PC-9 (cell line): Measurements from ENCODE around the gene CCDC137.

ENCODE experiments used
- EZH2 ChIP-seq: fragments of 200-600 bp; sonication (generic); IDR thresholded peaks from 2 replicates; pipeline ENCODE4 v1.8.0; 2017; ENCODE audit warnings: antibody characterized with exemption, low read depth
- TF ChIP-seq, protein P1 (sequence below): fragments of 200-600 bp; sonication (generic); conservative IDR thresholded peaks from 2 replicates; pipeline ENCODE4 v1.6.1; 2017; ENCODE audit warnings: mixed run types, antibody characterized with exemption, mild to moderate bottlenecking, moderate library complexity

DNA sequence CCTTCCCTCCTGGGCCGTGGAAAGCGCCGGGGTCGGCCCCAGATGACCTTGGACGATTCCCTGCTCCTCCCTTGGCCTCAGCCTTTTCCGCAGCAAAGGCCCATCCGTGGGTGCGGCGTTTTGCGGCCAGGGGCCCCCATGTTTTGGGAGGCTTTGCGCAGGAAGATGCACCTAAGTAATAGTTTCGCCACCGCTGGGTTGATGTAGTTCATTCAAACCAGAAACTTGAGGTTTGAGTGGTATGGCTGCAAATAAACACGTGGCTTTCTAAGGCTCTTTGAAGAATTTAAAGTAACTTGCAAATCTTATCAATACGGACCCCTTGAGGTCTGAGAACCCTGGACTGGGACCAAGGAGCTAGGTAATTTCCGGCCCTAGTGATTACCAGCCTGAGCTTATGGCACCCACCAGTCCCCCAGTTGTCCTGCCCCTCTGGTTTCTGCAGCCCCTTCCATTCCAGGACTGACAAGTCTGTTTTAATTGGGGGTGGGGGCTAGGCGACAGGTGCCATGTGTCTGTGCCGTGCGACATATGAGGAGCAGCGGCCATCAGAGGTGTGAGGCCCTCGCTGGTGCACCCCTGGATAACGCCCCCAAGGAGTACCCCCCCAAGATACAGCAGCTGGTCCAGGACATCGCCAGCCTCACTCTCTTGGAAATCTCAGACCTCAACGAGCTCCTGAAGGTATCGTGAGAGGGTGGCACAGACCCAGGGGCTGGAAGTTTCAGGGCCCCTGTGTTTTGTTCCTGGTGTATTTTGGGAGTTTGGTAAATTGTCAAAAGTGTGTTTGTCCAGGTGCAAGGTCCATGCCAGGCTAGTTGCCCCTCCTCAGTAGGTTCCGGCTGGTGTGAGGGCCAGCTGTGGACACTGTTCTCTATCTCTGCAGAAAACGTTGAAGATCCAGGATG is 37.5 kb downstream of the CCDC137 start:
- TF ChIP-seq, protein P1, sequence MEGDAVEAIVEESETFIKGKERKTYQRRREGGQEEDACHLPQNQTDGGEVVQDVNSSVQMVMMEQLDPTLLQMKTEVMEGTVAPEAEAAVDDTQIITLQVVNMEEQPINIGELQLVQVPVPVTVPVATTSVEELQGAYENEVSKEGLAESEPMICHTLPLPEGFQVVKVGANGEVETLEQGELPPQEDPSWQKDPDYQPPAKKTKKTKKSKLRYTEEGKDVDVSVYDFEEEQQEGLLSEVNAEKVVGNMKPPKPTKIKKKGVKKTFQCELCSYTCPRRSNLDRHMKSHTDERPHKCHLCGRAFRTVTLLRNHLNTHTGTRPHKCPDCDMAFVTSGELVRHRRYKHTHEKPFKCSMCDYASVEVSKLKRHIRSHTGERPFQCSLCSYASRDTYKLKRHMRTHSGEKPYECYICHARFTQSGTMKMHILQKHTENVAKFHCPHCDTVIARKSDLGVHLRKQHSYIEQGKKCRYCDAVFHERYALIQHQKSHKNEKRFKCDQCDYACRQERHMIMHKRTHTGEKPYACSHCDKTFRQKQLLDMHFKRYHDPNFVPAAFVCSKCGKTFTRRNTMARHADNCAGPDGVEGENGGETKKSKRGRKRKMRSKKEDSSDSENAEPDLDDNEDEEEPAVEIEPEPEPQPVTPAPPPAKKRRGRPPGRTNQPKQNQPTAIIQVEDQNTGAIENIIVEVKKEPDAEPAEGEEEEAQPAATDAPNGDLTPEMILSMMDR = no peak
- no peak for TF ChIP-seq EZH2
